ENCODE data around the gene SOX4. TPM values are rescaled to one million over a fixed set of nuclear protein-coding genes. Genes with fewer than 3 reads are reported as not detected.

The SOX4 gene
- total RNA-seq, 4 donors from 2014 or later: 6.2 to 24.7 (median 11.8) TPM

DNA sequence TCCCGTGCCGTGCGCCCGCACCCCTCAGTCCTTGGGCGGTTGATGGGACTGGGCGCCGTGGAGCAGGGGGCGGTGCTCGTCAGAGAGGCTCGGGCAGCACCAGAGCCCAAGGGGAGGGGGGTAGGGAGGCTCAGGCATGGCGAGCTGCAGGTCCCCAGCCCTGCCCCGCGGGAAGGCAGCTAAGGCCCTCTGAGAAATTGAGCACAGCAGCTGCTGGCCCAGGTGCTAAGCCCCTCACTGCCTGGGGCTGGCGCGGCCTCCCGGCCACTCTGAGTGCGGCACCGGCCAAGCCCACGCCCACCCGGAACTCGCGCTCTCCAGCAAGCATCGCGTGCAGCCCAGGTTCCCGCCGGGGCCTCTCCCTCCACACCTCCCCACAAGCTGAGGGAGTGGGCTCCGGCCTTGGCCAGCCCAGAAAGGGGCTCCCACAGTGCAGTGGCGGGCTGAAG lies 16.4 kb downstream of the SOX4 start:
- TF ChIP-seq, protein P1, sequence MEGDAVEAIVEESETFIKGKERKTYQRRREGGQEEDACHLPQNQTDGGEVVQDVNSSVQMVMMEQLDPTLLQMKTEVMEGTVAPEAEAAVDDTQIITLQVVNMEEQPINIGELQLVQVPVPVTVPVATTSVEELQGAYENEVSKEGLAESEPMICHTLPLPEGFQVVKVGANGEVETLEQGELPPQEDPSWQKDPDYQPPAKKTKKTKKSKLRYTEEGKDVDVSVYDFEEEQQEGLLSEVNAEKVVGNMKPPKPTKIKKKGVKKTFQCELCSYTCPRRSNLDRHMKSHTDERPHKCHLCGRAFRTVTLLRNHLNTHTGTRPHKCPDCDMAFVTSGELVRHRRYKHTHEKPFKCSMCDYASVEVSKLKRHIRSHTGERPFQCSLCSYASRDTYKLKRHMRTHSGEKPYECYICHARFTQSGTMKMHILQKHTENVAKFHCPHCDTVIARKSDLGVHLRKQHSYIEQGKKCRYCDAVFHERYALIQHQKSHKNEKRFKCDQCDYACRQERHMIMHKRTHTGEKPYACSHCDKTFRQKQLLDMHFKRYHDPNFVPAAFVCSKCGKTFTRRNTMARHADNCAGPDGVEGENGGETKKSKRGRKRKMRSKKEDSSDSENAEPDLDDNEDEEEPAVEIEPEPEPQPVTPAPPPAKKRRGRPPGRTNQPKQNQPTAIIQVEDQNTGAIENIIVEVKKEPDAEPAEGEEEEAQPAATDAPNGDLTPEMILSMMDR (IDR thresholded peaks at IDR 0.05; ENCODE audit: low read depth): no peak

DNA sequence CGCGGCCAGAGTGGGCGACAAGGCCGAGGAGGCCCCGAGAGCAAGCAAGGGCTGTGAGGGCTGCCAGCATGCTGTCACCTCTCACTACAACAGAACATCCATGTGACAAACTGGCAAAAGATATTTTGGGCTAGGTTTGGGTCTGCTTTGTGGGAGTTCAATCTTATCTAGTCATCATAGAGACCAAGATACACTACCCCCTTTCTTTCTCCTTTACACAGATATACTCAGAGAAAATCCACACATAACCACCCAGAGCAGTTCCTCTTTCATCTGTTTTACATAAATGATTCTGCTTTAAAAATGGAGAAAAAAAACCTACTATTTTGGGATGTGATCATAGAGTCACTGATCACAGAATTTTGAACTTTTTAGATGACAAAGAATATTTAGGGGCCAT lies 16.8 kb downstream of the SOX4 start:
- TF ChIP-seq, protein P1 (IDR thresholded peaks at IDR 0.05; ENCODE audit: low read depth): no peak

DNA sequence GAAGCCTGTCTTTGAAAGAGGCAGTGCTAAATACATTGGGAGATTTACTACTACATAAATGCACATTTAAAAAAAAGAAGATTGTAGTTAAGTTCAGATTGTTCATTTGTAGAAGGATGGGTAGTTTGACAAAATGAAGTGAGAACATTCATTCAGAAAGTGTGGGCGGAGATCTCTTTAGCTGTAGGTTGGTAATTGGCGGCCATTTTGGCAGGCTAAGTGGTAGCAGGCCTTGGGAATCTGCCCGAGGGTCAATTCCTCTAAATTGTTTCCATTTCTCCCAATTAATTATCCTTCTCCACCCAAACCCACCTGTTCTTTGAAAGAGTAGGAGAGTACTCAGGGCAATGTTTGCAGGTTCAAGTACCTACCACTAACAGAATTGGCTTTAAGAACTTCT lies 17.9 kb downstream of the SOX4 start:
- TF ChIP-seq, protein P1 (IDR thresholded peaks at IDR 0.05; ENCODE audit: low read depth): no peak

DNA sequence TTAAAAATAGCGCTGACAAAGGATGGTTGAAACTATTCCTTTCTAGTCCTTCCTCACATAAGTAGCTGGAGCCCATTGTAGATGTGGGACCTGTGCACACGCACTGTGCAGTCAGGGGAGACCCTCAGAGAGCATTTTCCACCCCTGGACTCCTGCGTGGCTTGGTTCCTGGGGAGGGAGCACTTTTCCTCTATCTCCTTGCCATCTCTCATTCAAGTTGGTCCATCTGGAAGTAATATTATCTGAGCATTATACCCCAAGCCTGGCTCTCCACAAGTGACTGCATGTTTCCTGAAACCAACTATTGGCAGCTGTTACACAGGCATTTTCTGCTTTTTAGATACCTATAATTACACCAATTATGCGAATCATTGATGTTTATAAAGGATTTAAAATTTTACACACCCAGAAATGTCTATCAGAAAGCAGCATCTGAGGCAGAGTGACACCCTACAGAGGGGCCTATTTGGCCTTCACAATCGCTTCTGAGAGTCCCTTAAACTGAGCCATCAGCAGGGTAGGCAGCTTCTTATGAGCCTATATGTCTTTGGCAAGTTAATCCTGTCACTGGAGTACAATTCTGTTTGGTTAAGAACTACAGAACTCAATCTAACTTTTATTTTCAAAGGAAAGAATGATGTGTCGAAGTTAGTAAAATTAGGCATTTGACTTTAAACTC lies 18.7 kb downstream of the SOX4 start:
- TF ChIP-seq, protein P1 (IDR thresholded peaks at IDR 0.05; ENCODE audit: low read depth): no peak

DNA sequence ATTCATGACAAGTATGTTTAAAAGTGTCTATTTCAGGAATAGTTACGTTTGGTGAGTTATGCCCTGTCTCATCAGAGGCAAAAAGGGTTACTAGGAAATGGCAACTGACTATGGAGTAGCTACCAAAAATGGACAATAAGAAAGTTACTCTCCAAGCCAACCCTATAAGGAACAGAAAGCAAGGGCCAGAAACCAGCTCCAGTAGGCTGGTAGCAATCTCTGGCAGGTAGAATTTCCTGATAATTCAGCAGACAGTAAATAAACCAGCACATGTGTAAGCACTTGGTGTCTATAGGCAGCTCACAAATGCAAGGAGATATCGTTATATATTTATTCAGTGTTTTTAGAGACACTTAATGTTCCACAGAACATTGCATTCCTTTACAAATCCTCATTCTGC lies 20.3 kb downstream of the SOX4 start:
- TF ChIP-seq, protein P1 (IDR thresholded peaks at IDR 0.05; ENCODE audit: low read depth): no peak

DNA sequence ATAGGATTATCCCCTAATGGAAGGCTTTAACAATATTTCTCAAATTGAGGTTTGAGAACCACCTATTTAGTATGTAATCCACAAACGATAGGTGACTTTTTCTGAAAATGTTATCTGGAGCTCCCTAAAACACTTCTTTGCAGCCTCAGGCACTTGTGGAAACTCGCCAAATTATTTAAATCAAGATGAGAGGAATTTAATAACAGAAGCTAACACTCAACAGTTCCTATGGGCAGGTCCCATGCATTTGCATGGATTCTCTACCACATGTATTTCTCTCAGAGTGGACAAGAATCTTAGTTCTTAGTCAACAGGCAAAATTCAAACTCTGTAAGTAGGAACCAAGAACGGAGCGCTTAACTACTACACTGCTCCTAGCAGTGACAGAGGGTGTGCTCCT lies 20.7 kb downstream of the SOX4 start:
- TF ChIP-seq, protein P1 (IDR thresholded peaks at IDR 0.05; ENCODE audit: low read depth): no peak

DNA sequence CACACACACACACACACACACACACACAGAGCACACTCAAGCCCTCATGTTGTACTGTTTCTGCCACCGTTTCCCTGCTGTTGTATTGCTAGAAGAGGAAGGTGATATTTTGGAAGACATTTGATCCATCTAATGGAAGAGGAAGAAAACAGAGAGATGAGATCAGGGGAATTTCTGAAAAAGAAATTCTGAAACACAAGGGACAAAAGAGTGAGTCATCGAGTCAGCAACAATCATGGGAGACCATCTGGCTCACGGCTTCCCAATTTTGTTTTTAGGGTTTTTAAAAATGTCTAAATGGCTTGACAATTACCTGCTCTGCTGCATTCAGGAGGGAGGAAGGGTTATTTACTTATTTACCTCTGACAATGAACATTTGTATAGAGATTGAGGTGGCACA lies 22.0 kb downstream of the SOX4 start:
- TF ChIP-seq, protein P1 (IDR thresholded peaks at IDR 0.05; ENCODE audit: low read depth): no peak
